ENCODE measurements around the gene TMTC2.

- TF ChIP-seq CTCF (IDR thresholded peaks at IDR 0.05): no peak
- TF ChIP-seq POLR2A (IDR thresholded peaks at IDR 0.05): no peak
Observed at GRCh38 chr12:82801951-82802610, 115.4 kb downstream of the TMTC2 start.
